GM12892 (cell line): ENCODE measurements around the gene DYNLT2.

ENCODE experiments used
- POLR2A ChIP-seq: IDR thresholded peaks from 2 replicates; pipeline ENCODE4 v1.6.1; 2011; ENCODE audit warnings: low read depth, low read length, control low read depth
- POLR2AphosphoS5 ChIP-seq: IDR thresholded peaks from 2 replicates; pipeline ENCODE4 v1.6.1; 2011; ENCODE audit warnings: low read depth, low read length, control low read depth
- TAF1 ChIP-seq: IDR thresholded peaks from 2 replicates; pipeline ENCODE4 v1.6.1; 2011; ENCODE audit warnings: low read depth, mild to moderate bottlenecking, control low read depth, low read length, borderline replicate concordance

- TF ChIP-seq POLR2AphosphoS5 (no peak), POLR2A (no peak), TAF1 (no peak)
These were observed 23.0 kb upstream of the DYNLT2 start for GRCh38 chr6:169774347-169774746.
